Mammary epithelial cell (primary cell): ENCODE results near the gene TRIM59.

ENCODE experiments used
- CTCF ChIP-seq, 2 donors: IDR thresholded peaks in 1 of 2; conservative IDR thresholded peaks in 1 of 2; 2 replicates each; pipeline ENCODE4 v1.5.1; 2011 to 2012; ENCODE audit warnings: inconsistent platforms in 2 of 2, low read length in 2 of 2, mild to moderate bottlenecking in 2 of 2, control low read depth in 1 of 2, low read depth in 1 of 2; ENCODE audit not compliant: insufficient read depth in 1 of 2; ENCODE audit errors: extremely low read depth in 1 of 2
- EZH2 ChIP-seq: IDR thresholded peaks from 2 replicates; pipeline ENCODE4 v1.6.1; 2012; ENCODE audit warnings: low read length, inconsistent platforms, borderline replicate concordance

- TF ChIP-seq CTCF (conservative IDR thresholded peaks at IDR 0.05 in 1 of 2, IDR thresholded peaks at IDR 0.05 in 1 of 2; ENCODE audit: extremely low read depth in 1 of 2, insufficient read depth in 1 of 2, low read depth in 1 of 2, low read length in 2 of 2) (no peak), EZH2 (no peak)
Observed at GRCh38 chr3:160448845-160449635, 546 bp downstream of the TRIM59 start.
